ENCODE data around the gene XRCC4.

XRCC4 gene

DNA sequence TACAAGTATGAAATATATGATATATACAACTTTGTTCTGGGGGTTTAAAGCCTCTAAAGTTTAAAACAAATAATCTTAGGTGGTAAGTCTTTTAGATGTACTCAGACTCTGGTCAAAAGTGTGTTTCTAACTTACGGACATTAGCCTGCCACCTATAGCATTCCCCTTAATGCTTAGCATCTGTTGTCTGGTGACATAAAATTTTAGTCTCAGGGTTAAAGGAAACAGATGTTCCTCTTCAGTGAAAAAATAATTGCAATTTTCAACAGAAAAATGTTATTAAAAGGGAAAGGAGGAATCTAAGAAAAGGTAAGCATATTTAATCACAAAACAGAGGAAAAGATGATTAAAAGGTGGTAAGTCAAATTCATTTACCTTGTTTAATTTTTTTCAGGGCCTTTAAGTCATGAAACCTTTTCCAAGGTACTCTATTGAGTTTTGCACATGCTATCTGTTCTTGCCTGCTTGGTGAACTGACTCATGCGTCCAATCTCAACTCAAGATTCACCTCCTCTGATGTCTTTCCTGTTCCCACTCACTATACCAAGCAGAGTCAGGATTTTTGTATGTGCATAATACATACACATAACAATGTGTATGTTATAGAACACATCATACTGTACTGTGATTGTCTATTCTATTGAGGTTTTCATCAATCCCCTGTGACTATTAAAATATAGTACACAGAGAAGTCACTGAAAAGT lies 8.1 kb upstream of the XRCC4 start:
- no peaks in the 10 kb centered on the region for H3K27me3 ChIP-seq (ENCODE audit: control insufficient read depth, insufficient read depth, low read length, poor library complexity, severe bottlenecking)
- WGBS, 2 experiments, result 83 to 85% methylated on average over 2 of the region's 2 CpGs
- no peak overlapping the region for H3K27ac ChIP-seq (ENCODE audit: insufficient read depth, low read depth, low read length, poor library complexity, severe bottlenecking)
- H3K4me1 ChIP-seq (ENCODE audit: control insufficient read depth, insufficient read depth, low read length), result peaks cover 21% of the 10 kb centered on the region
- H3K36me3 ChIP-seq (ENCODE audit: control insufficient read depth, insufficient read depth, low read length), result no peaks in the 10 kb centered on the region
- no peak overlapping the region for H3K4me3 ChIP-seq (ENCODE audit: insufficient read depth, low read depth, low read length)
- H3K9me3 ChIP-seq (ENCODE audit: control insufficient read depth, low read length), result no peaks in the 10 kb centered on the region

DNA sequence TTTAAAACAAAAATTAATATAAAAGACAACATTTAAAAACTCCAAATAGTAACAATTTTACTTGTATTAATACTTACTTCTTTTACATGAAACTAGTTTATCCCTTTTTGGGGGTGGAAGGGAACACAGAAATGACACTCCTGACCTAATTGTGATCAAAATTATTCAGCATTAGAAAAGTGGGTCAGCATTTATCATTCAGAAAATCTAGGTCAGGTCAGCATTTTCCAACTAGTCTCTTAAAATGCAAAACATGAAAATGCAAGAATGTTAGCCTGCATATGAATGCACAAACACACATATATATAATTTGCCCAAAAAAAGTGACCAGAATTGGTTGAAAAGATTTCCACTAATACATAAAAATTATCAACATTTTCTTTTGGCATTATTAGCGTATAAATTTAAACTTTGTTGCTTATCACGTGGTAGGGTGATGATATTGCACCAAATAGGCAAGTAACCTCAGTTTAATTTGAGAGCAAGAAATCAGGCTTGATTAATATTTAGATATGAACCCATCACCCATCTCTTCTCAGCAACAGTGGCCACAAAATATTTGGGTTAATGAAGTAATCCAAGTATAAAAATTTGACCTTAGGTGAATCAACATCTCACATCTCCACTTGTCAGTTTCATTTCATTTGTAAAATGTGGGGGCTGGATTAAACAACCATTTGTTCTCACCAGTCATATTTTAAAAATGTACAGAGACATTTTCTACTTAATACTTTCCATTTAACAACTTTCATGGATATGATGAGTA lies 5.9 kb upstream of the XRCC4 start:
- WGBS, 2 experiments, result 90% methylated on average over 2 of the region's 2 CpGs; no CpG with 5 or more reads in 1 of the 2 experiments
- peaks cover 11% of the 10 kb centered on the region for H3K4me1 ChIP-seq (ENCODE audit: control insufficient read depth, insufficient read depth, low read length)
- H3K27me3 ChIP-seq (ENCODE audit: control insufficient read depth, insufficient read depth, low read length, poor library complexity, severe bottlenecking), result no peaks in the 10 kb centered on the region

DNA sequence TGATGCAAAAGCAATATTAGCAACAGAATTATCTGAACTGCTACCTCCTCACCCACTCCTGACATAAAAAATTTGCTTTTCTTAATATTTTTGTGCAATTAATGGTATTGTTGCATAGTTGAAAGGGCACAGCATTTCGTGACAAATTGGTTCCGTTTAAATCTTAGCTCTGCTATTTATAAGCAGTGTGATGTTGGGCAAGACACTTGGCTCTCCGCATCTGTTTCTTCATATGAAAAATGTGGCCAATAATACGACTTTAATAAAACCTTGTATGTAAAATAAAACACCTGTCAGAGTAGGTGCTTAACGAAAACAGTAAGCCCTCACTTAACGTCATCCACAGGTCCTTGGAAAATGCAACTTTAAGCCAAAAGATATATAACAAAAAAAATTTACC lies 4.4 kb upstream of the XRCC4 start:
- Histone ChIP-seq H3K4me3 (ENCODE audit: insufficient read depth, low read depth, low read length) (no peak overlapping the region), H3K36me3 (ENCODE audit: control insufficient read depth, insufficient read depth, low read length) (no peaks in the 10 kb centered on the region)

More for the DNA sequence above, 5.9 kb upstream of the XRCC4 start:
- Histone ChIP-seq H3K36me3 (ENCODE audit: control insufficient read depth, insufficient read depth, low read length) (no peaks in the 10 kb centered on the region), H3K9me3 (ENCODE audit: control insufficient read depth, low read length) (no peaks in the 10 kb centered on the region), H3K4me3 (ENCODE audit: insufficient read depth, low read depth, low read length) (no peak overlapping the region), H3K27ac (ENCODE audit: insufficient read depth, low read depth, low read length, poor library complexity, severe bottlenecking) (no peak overlapping the region)

DNA sequence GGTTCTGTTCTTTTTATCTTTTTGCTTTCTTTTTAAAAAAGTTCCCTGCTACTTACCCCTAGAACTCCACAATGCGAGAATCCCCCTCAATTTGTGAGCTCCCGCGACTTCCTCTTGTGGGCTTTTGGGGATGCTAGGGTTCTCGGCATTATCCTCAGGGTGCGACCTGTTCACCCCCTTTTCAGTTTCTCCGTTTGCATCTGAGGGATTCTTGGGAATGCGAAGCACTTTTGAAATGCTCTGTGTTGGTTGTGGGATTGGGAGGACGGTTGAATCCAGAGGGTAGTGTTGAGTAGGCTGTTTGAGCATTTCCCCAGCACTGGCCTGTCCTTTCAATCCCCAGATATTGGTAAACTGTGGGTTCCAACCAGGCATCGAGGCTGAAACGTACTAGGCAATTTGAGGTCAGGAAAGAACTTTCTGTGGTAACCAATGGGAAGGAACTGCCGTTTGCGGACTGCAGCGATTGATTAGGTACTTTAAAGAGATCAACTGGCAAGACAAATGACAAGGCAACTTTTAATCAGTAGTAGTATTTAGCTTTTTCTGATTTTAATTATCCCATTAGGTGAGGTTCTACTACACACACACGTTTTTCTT lies 415 bp downstream of the XRCC4 start:
- H3K36me3 ChIP-seq (ENCODE audit: control insufficient read depth, insufficient read depth, low read length), result no peaks in the 10 kb centered on the region
- WGBS, 2 experiments, result 9 to 14% methylated on average over 13 to 14 of the region's 14 CpGs
- no peaks in the 10 kb centered on the region for H3K27me3 ChIP-seq (ENCODE audit: control insufficient read depth, insufficient read depth, low read length, poor library complexity, severe bottlenecking)
- peak overlapping the region; percentile 12 for H3K27ac ChIP-seq (ENCODE audit: insufficient read depth, low read depth, low read length, poor library complexity, severe bottlenecking)
- peak overlapping the region; percentile 92 for H3K4me3 ChIP-seq (ENCODE audit: insufficient read depth, low read depth, low read length)
- no peaks in the 10 kb centered on the region for H3K9me3 ChIP-seq (ENCODE audit: control insufficient read depth, low read length)
- H3K4me1 ChIP-seq (ENCODE audit: control insufficient read depth, insufficient read depth, low read length), result peaks cover 3% of the 10 kb centered on the region

More for the DNA sequence above, 4.4 kb upstream of the XRCC4 start:
- Histone ChIP-seq H3K9me3 (ENCODE audit: control insufficient read depth, low read length) (no peaks in the 10 kb centered on the region), H3K27me3 (ENCODE audit: control insufficient read depth, insufficient read depth, low read length, poor library complexity, severe bottlenecking) (no peaks in the 10 kb centered on the region), H3K27ac (ENCODE audit: insufficient read depth, low read depth, low read length, poor library complexity, severe bottlenecking) (no peak overlapping the region), H3K4me1 (ENCODE audit: control insufficient read depth, insufficient read depth, low read length) (peaks cover 5% of the 10 kb centered on the region)
- WGBS, 2 experiments, result 94 to 95% methylated on average over 6 of the region's 6 CpGs

DNA sequence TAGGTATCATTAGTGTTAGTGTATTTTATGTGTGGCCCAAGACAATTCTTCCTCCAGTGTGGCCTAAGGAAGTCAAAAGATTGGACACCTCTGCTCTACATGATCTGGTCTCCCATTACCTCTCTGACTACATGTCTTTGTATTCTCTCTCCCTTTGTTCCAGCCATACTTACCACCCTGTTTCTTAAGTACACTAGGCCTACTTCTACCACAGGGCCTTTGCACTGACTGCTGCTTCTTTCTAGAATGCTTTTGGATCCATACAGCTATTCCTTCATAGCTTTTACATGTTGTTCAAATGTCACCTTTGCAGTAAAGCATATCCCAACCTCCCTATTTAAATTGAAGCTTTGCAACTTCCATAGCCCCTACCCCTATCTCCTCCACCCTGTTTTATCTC lies 5.4 kb downstream of the XRCC4 start:
- no peaks in the 10 kb centered on the region for H3K27me3 ChIP-seq (ENCODE audit: control insufficient read depth, insufficient read depth, low read length, poor library complexity, severe bottlenecking)
- H3K9me3 ChIP-seq (ENCODE audit: control insufficient read depth, low read length), result no peaks in the 10 kb centered on the region
- no peak overlapping the region for H3K27ac ChIP-seq (ENCODE audit: insufficient read depth, low read depth, low read length, poor library complexity, severe bottlenecking)
- no peaks in the 10 kb centered on the region for H3K36me3 ChIP-seq (ENCODE audit: control insufficient read depth, insufficient read depth, low read length)
- no peak overlapping the region for H3K4me3 ChIP-seq (ENCODE audit: insufficient read depth, low read depth, low read length)
- peaks cover 3% of the 10 kb centered on the region for H3K4me1 ChIP-seq (ENCODE audit: control insufficient read depth, insufficient read depth, low read length)

DNA sequence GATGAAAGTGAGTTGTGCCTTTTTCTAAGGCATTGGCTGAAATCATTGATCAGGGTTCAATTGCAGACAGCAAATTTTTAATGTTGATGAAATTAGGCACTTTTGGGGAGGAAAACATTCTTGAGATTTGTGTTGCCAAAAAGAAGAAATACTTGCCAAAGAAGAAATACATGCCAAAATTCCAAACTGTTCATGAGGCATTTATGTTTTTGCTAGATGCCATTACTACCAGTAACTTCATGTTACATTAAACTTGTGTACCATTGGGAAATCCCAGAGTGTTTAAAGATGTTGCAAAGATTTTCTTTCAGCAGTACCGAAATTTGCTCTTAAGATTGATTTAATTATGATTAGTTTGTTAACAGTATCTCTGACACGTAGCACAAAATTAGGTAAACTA lies 7.0 kb downstream of the XRCC4 start:
- H3K27me3 ChIP-seq (ENCODE audit: control insufficient read depth, insufficient read depth, low read length, poor library complexity, severe bottlenecking), result no peaks in the 10 kb centered on the region
- WGBS, 2 experiments, result 95 to 96% methylated on average over 2 of the region's 2 CpGs
- H3K27ac ChIP-seq (ENCODE audit: insufficient read depth, low read depth, low read length, poor library complexity, severe bottlenecking), result no peak overlapping the region
- no peaks in the 10 kb centered on the region for H3K36me3 ChIP-seq (ENCODE audit: control insufficient read depth, insufficient read depth, low read length)
- H3K9me3 ChIP-seq (ENCODE audit: control insufficient read depth, low read length), result no peaks in the 10 kb centered on the region
- H3K4me1 ChIP-seq (ENCODE audit: control insufficient read depth, insufficient read depth, low read length), result no peaks in the 10 kb centered on the region
- H3K4me3 ChIP-seq (ENCODE audit: insufficient read depth, low read depth, low read length), result no peak overlapping the region

DNA sequence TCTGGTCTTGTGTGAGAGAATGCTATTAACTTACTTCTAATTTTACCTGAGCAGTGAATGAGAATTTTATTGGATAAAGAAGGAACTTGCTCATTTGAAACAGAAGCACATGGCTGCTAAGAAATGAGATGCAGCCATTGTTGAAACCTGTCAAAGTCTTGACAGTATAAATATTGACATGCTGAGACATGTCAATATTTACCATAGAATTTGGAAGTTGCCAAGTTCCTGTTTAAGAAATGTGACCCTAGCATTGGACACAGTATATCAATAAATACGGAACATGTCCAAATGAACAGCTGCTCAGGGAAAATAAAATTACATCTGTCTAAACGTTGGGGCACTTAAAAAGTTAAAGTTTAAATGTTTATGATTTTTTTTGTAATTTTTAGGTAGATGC lies 7.8 kb downstream of the XRCC4 start:
- Histone ChIP-seq H3K4me3 (ENCODE audit: insufficient read depth, low read depth, low read length) (no peak overlapping the region), H3K27me3 (ENCODE audit: control insufficient read depth, insufficient read depth, low read length, poor library complexity, severe bottlenecking) (no peaks in the 10 kb centered on the region), H3K27ac (ENCODE audit: insufficient read depth, low read depth, low read length, poor library complexity, severe bottlenecking) (no peak overlapping the region), H3K36me3 (ENCODE audit: control insufficient read depth, insufficient read depth, low read length) (no peaks in the 10 kb centered on the region), H3K4me1 (ENCODE audit: control insufficient read depth, insufficient read depth, low read length) (no peaks in the 10 kb centered on the region), H3K9me3 (ENCODE audit: control insufficient read depth, low read length) (no peaks in the 10 kb centered on the region)
- WGBS, 2 experiments, result 89 to 93% methylated on average over 2 of the region's 2 CpGs

DNA sequence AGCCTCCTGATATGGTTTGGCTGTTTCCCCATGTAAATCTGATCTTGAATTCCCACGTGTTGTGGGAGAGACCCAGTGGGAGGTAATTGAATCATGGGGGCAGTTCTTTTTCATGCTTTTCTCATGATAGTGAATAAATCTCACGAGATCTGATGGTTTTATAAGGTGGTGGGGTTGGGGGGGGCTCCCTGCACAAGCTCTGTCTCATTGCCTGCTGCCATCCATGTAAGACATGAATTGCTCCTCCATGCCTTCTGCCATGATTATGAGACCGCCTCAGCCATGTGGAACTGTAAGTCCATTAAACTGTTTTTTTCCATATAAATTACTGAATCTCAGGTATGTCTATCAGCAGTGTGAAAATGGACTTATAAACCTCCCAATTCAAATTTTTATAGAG lies 12.8 kb downstream of the XRCC4 start:
- Histone ChIP-seq H3K27ac (ENCODE audit: insufficient read depth, low read depth, low read length, poor library complexity, severe bottlenecking) (no peak overlapping the region), H3K9me3 (ENCODE audit: control insufficient read depth, low read length) (peaks cover 5% of the 10 kb centered on the region), H3K27me3 (ENCODE audit: control insufficient read depth, insufficient read depth, low read length, poor library complexity, severe bottlenecking) (no peaks in the 10 kb centered on the region), H3K36me3 (ENCODE audit: control insufficient read depth, insufficient read depth, low read length) (no peaks in the 10 kb centered on the region), H3K4me1 (ENCODE audit: control insufficient read depth, insufficient read depth, low read length) (no peaks in the 10 kb centered on the region), H3K4me3 (ENCODE audit: insufficient read depth, low read depth, low read length) (no peak overlapping the region)
- 91% methylated on average over 3 of the region's 3 CpGs for WGBS, 2 experiments

DNA sequence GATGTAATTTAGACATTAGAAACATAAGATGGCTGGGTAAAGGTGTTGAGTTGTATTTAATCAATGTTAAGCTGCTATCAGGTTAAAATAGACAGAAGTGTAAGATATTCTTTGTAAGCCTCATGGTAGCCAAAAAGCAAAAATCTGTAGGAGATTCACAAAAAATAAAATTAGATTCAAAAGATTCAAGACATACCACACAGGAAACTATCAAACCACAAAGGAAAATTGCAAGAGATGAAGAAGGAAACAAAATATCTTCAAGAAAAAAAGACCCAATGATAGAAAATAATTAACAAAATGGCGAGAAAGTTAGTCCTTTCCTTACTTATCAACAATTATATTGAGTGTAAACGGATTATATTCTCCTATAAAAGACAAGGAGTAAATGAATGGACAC lies 15.3 kb downstream of the XRCC4 start:
- H3K27ac ChIP-seq (ENCODE audit: insufficient read depth, low read depth, low read length, poor library complexity, severe bottlenecking), result no peak overlapping the region
- no peaks in the 10 kb centered on the region for H3K27me3 ChIP-seq (ENCODE audit: control insufficient read depth, insufficient read depth, low read length, poor library complexity, severe bottlenecking)
- no peaks in the 10 kb centered on the region for H3K4me1 ChIP-seq (ENCODE audit: control insufficient read depth, insufficient read depth, low read length)
- H3K36me3 ChIP-seq (ENCODE audit: control insufficient read depth, insufficient read depth, low read length), result no peaks in the 10 kb centered on the region
- peaks cover 5% of the 10 kb centered on the region for H3K9me3 ChIP-seq (ENCODE audit: control insufficient read depth, low read length)
- no CpG with 5 or more reads among the region's 2 CpGs for WGBS, 2 experiments
- H3K4me3 ChIP-seq (ENCODE audit: insufficient read depth, low read depth, low read length), result no peak overlapping the region

DNA sequence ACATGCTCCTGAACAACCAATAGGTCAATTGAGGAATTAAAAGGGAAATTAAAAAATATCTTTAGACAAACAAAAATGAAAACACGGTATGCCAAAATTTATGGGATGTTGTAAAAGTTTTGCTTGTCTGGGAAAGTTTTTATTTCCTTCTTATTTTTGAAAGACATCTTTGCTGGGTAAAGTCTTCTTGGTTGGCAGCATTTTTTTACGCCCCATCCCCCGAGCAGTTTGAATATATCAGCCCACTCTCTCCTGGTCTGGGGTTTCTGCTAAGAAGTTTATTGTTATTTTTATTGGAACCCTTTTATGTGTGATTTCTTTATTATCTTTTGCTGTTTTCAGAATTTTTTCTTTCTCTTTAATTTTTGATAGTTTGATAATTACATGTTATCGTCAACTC lies 16.3 kb downstream of the XRCC4 start:
- no peak overlapping the region for H3K4me3 ChIP-seq (ENCODE audit: insufficient read depth, low read depth, low read length)
- H3K9me3 ChIP-seq (ENCODE audit: control insufficient read depth, low read length), result peaks cover 5% of the 10 kb centered on the region
- 94 to 96% methylated on average over 3 to 4 of the region's 4 CpGs for WGBS, 2 experiments
- H3K27me3 ChIP-seq (ENCODE audit: control insufficient read depth, insufficient read depth, low read length, poor library complexity, severe bottlenecking), result no peaks in the 10 kb centered on the region
- no peaks in the 10 kb centered on the region for H3K36me3 ChIP-seq (ENCODE audit: control insufficient read depth, insufficient read depth, low read length)
- H3K4me1 ChIP-seq (ENCODE audit: control insufficient read depth, insufficient read depth, low read length), result no peaks in the 10 kb centered on the region
- H3K27ac ChIP-seq (ENCODE audit: insufficient read depth, low read depth, low read length, poor library complexity, severe bottlenecking), result no peak overlapping the region

All from ectodermal cell (in vitro differentiated cells).